Endodermal cell (in vitro differentiated cells): ENCODE measurements around the gene GDF10. TPM values are rescaled to one million over a fixed set of nuclear protein-coding genes. Genes with fewer than 3 reads are reported as not detected.

Experiments
- DNase-seq: peaks from one replicate; pipeline ENCODE4 v3.0.0-alpha.2; 2017
- H3K27ac ChIP-seq: 2 replicates; pipeline ENCODE4 v1.5.1; 2013; ENCODE audit warnings: mild to moderate bottlenecking, low read depth, low read length, moderate library complexity
- H3K27me3 ChIP-seq: 2 replicates; pipeline ENCODE4 v1.6.1; 2013; ENCODE audit warnings: mild to moderate bottlenecking, low read length, moderate library complexity; ENCODE audit not compliant: insufficient read depth, control insufficient read depth, poor library complexity, severe bottlenecking
- H3K36me3 ChIP-seq: 2 replicates; pipeline ENCODE4 v1.7.0; 2013; ENCODE audit warnings: mild to moderate bottlenecking, low read length, moderate library complexity; ENCODE audit not compliant: control insufficient read depth, insufficient read depth
- H3K4me1 ChIP-seq: one replicate; pipeline ENCODE4 v1.7.0; 2013; ENCODE audit warnings: low read length; ENCODE audit not compliant: control insufficient read depth, insufficient read depth
- H3K4me3 ChIP-seq: 2 replicates; pipeline ENCODE4 v1.5.1; 2013; ENCODE audit warnings: mild to moderate bottlenecking, low read length, moderate library complexity
- H3K9ac ChIP-seq: 2 replicates; pipeline ENCODE4 v1.6.1; 2013; ENCODE audit warnings: mild to moderate bottlenecking, low read length, moderate library complexity; ENCODE audit not compliant: poor library complexity, severe bottlenecking; ENCODE audit errors: extremely low read depth
- H3K9me3 ChIP-seq: 2 replicates; pipeline ENCODE4 v1.6.1; 2013; ENCODE audit warnings: mild to moderate bottlenecking, low read length, moderate library complexity; ENCODE audit not compliant: control insufficient read depth
- H3K27ac Mint-ChIP-seq: 2 replicates; pipeline ENCODE4 v1.8.0; 2020; ENCODE audit warnings: mixed read lengths
- H3K27me3 Mint-ChIP-seq: 2 replicates; pipeline ENCODE4 v1.8.0; 2021; ENCODE audit warnings: mild to moderate bottlenecking, mixed read lengths; ENCODE audit not compliant: insufficient read depth
- H3K36me3 Mint-ChIP-seq: 2 replicates; pipeline ENCODE4 v1.8.0; 2020; ENCODE audit warnings: low read depth, mixed read lengths
- H3K4me1 Mint-ChIP-seq: 2 replicates; pipeline ENCODE4 v1.8.0; 2020; ENCODE audit warnings: mixed read lengths
- H3K4me3 Mint-ChIP-seq: 2 replicates; pipeline ENCODE4 v1.8.0; 2020; ENCODE audit warnings: mild to moderate bottlenecking, moderate library complexity, mixed read lengths
- H3K9me3 Mint-ChIP-seq: 2 replicates; pipeline ENCODE4 v1.8.0; 2020; ENCODE audit warnings: mild to moderate bottlenecking, mixed read lengths
- WGBS, 2 experiments: methylation state at CpG; one replicate each; pipeline versions ENCODE4 v1.1.5 to v1.1.7; 2013; ENCODE audit warnings: missing lambda C conversion rate in 2 of 2, mixed read lengths in 1 of 2; ENCODE audit not compliant: insufficient coverage in 1 of 2, insufficient read length in 1 of 2; 5-methylcytosine and 5-hydroxymethylcytosine counted together
- total RNA-seq, 2 donors: library from RNA; stranded (reverse); fragmentation: NEBNext Ultra II Directional in 1 of 2; extraction: Animal tissue kit (Norgen Biotek cat#: 25700) in 1 of 2; gene quantifications; 2 replicates in 1 of 2; 3 replicates in 1 of 2; pipeline ENCODE4 v1.2.1, GENCODE V29; 2021
- TF ChIP-seq, protein P1 (sequence below): fragments of 200-600 bp; sonication (generic); conservative IDR thresholded peaks from 2 replicates; pipeline ENCODE4 v1.5.0; 2021; ENCODE audit warnings: antibody characterized with exemption, mild to moderate bottlenecking

The GDF10 gene
- total RNA-seq, 2 donors from 2014 or later: not detected

DNA sequence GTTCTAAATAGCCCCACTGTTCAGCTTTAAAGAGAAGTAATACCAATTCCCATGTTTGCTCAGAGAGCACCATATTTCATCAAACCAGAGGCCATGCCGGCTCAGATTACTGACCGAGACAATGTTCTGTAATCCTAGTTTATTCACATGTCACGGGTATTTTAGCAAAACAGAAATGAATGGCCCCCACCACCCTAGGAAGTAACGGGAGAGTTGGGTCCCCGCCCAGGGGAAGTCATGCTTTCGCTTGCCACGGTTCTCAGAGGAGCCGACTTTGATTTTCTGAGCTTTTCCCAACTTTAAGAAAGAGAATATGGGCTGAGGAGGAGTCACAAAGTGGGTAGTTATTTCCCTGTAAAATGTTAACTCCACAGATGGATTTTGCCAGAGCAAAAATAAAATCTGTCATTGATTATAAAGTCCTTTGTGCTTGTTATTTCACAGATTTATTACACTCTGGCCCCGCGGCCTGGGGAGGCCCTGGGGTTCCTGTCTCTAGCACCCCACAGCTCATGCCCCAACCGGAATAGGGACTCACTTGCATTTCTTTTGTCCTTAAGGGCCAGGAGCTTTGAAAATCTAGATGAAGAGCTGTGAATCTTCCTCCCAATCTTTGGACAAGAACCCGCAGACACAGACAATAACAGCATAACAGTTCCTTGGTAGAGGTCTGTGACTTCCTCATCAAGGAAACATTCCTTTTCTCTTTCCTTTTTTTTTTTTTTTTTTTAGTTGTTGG lies 3.7 kb upstream of the GDF10 start:
- Histone ChIP-seq H3K9ac (no peak overlapping the region), H3K27ac (no peak overlapping the region), H3K27me3 (peaks cover 58% of the 10 kb centered on the region), H3K4me3 (no peak overlapping the region), H3K4me1 (no peaks in the 10 kb centered on the region), H3K36me3 (no peaks in the 10 kb centered on the region), H3K9me3 (no peaks in the 10 kb centered on the region)
- TF ChIP-seq, protein P1, sequence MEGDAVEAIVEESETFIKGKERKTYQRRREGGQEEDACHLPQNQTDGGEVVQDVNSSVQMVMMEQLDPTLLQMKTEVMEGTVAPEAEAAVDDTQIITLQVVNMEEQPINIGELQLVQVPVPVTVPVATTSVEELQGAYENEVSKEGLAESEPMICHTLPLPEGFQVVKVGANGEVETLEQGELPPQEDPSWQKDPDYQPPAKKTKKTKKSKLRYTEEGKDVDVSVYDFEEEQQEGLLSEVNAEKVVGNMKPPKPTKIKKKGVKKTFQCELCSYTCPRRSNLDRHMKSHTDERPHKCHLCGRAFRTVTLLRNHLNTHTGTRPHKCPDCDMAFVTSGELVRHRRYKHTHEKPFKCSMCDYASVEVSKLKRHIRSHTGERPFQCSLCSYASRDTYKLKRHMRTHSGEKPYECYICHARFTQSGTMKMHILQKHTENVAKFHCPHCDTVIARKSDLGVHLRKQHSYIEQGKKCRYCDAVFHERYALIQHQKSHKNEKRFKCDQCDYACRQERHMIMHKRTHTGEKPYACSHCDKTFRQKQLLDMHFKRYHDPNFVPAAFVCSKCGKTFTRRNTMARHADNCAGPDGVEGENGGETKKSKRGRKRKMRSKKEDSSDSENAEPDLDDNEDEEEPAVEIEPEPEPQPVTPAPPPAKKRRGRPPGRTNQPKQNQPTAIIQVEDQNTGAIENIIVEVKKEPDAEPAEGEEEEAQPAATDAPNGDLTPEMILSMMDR: no peak
- peaks cover 44% of the 10 kb centered on the region for H3K27me3 Mint-ChIP-seq
- peaks cover 4% of the 10 kb centered on the region for H3K4me1 Mint-ChIP-seq
- H3K4me3 Mint-ChIP-seq: no peak overlapping the region
- 72 to 78% methylated on average over 7 to 12 of the region's 12 CpGs for WGBS, 2 experiments
- no peaks in the 10 kb centered on the region for H3K9me3 Mint-ChIP-seq
- H3K36me3 Mint-ChIP-seq: no peaks in the 10 kb centered on the region
- DNase-seq: peak; percentile 29
- H3K27ac Mint-ChIP-seq: no peak overlapping the region

DNA sequence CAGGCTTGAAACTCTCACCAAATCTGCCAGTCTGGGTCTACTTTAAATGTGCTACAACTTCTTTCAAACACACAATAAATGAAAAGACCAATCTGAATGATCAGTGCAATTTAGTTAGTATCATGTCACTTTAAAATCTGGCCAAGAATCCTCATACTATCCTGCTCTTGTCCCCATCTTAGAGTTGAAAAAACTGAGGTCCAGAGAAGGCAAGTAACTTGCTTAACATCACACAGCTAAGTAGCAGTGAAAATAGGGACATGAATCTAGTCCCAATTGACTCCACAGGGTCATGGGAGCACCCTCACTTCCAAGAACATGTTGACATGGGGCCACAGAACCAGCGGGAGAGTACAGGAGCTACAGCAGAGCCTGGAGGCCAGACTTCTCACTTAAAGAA lies 3.1 kb upstream of the GDF10 start:
- Mint-ChIP-seq H3K4me3 (no peak overlapping the region), H3K27me3 (peaks cover 47% of the 10 kb centered on the region), H3K4me1 (peaks cover 4% of the 10 kb centered on the region), H3K36me3 (no peaks in the 10 kb centered on the region), H3K27ac (no peak overlapping the region), H3K9me3 (no peaks in the 10 kb centered on the region)
- peaks cover 64% of the 10 kb centered on the region for H3K27me3 ChIP-seq
- TF ChIP-seq, protein P1: no peak
- no peaks in the 10 kb centered on the region for H3K36me3 ChIP-seq
- DNase-seq: no peak
- no peak overlapping the region for H3K27ac ChIP-seq
- H3K4me1 ChIP-seq: no peaks in the 10 kb centered on the region
- H3K4me3 ChIP-seq: no peak overlapping the region
- H3K9me3 ChIP-seq: no peaks in the 10 kb centered on the region
- no peak overlapping the region for H3K9ac ChIP-seq
- 78 to 84% methylated on average over 1 of the region's 1 CpG for WGBS, 2 experiments

GRCh38 chr10:47297866-47298540 lies 2.0 kb upstream of the GDF10 start:
- TF ChIP-seq, protein P1: no peak
- H3K36me3 ChIP-seq: no peaks in the 10 kb centered on the region
- no peak for DNase-seq
- no peak overlapping the region for H3K27ac ChIP-seq
- H3K27me3 Mint-ChIP-seq: peaks cover 55% of the 10 kb centered on the region
- no peaks in the 10 kb centered on the region for H3K9me3 ChIP-seq
- H3K4me1 ChIP-seq: no peaks in the 10 kb centered on the region
- WGBS, 2 experiments: 74 to 90% methylated on average over 6 to 12 of the region's 12 CpGs
- H3K4me1 Mint-ChIP-seq: peaks cover 4% of the 10 kb centered on the region
- H3K36me3 Mint-ChIP-seq: no peaks in the 10 kb centered on the region
- H3K9ac ChIP-seq: no peak overlapping the region
- no peak overlapping the region for H3K4me3 ChIP-seq
- H3K9me3 Mint-ChIP-seq: no peaks in the 10 kb centered on the region
- H3K4me3 Mint-ChIP-seq: no peak overlapping the region
- H3K27ac Mint-ChIP-seq: no peak overlapping the region
- peaks cover 75% of the 10 kb centered on the region for H3K27me3 ChIP-seq
